ENCODE data around the gene SLC10A2.

DNA sequence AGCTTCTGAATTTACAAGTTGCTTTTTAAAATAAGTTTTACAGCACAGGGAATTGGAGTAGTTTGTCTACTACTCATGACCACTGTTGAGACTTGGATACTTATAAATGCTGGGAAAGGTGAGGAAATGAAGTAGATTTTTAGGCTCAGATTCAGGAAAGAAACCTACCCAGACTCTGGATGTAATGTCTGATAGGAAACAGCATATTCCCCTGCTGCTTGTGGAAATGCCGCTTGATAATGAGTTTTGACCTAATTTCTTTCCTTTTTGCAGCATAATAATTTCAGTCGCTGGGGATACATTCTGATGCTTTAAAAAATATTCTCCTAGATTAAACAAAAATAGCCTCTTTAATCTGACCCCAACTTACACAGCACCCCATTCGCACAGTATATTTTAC, 53.6 kb downstream of the SLC10A2 start:
- TF ChIP-seq, protein P1, sequence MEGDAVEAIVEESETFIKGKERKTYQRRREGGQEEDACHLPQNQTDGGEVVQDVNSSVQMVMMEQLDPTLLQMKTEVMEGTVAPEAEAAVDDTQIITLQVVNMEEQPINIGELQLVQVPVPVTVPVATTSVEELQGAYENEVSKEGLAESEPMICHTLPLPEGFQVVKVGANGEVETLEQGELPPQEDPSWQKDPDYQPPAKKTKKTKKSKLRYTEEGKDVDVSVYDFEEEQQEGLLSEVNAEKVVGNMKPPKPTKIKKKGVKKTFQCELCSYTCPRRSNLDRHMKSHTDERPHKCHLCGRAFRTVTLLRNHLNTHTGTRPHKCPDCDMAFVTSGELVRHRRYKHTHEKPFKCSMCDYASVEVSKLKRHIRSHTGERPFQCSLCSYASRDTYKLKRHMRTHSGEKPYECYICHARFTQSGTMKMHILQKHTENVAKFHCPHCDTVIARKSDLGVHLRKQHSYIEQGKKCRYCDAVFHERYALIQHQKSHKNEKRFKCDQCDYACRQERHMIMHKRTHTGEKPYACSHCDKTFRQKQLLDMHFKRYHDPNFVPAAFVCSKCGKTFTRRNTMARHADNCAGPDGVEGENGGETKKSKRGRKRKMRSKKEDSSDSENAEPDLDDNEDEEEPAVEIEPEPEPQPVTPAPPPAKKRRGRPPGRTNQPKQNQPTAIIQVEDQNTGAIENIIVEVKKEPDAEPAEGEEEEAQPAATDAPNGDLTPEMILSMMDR (IDR thresholded peaks at IDR 0.05): no peak
- no peak for TF ChIP-seq POLR2A (IDR thresholded peaks at IDR 0.05)

All from body of pancreas (tissue), 4 donors.